NCI-H446 (cell line): Measurements from ENCODE around the gene WNK3.

Experiments
- DNase-seq, 2 experiments: peaks; one replicate each; lab custom pipeline; 2025; lab: John Stamatoyannopoulos, UW

The WNK3 gene

DNA sequence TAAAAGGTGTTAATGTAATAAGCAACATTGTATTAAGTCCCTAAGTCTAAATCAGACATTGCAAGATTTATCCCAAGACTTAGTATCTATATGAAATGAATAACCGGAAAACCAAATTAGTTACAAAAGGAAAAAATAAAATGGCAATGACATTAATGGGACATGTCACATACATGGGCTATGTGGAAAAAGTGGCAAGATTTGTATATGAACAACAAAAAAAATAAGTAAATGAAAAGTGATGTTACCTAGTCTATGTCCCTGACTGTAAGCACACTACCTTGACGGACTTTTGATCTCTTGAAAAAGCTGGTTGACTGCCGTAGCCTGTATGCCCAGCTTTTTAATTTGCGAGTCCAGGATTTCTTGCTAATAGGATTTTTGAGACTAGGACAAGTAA, 119.3 kb downstream of the WNK3 start:
- no peak for DNase-seq

DNA sequence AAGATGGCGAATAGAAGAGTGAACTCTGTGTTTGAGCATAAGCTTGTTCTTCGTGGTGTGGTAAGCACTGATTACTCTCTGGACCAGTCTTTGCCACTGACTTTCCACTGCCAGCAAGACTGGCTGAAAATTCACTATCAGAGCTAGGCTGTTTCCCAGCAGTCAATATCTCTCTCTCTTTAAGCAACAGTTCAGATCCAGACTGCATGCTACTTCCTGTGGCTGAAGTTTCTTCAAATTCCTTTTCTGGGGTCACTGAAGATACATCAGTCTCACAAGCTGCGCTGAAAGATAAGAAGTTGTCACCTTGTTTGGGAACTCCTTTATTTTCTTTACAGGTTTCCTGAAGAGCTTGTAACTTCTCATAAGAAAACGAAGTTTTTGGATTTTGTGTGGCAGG, 120.8 kb downstream of the WNK3 start:
- no peak for DNase-seq

DNA sequence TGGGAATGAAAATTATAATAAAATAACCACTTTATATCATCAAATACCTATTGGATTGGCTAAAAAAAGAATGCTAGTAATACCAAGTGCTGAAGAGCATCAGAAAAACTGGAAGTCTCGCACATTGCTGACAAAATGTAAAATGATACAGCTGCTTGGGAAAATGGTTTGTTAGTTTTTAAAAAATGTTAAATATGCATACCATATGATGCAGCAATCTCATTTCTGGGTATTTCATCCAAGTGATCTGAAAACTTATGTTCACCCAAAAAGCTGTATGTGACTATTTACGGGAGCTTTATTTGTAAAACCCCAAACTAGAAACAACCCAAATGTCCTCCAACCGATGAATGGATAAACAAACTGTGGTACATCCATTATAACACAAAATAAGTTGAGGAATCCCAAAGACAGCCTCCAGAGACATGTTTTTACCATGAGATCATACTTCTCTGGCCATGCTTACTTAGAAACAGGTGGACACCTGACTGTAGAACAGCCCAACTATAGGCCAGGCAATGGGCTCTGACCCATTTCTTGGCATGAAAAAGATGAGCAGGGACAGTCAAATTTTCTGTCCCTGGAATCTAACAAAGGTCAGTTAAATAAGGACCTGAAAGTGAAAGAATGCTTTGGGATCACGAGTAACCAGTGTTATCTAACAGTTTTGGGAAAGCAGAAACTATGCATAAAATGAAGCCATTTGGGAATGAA, 127.3 kb downstream of the WNK3 start:
- no peak for DNase-seq

DNA sequence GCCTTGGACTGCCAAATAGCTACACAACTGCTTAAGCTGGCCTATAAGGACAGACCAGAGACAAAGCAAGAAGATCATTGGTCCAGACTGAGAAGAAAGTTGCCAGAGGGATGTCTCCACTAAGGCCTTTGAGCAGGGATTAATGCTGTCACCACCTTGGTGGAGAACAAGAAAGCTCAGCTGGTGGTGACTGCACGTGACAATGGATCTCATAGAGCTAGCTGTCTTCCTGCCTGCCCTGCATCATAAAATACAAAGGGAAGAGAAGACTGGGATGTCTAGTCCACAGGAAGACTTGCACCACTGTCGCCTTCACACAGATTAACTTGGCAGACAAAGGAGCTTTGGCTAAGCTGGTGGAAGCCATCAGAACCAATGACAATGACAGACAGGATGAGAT, 134.3 kb downstream of the WNK3 start:
- DNase-seq = no peak

DNA sequence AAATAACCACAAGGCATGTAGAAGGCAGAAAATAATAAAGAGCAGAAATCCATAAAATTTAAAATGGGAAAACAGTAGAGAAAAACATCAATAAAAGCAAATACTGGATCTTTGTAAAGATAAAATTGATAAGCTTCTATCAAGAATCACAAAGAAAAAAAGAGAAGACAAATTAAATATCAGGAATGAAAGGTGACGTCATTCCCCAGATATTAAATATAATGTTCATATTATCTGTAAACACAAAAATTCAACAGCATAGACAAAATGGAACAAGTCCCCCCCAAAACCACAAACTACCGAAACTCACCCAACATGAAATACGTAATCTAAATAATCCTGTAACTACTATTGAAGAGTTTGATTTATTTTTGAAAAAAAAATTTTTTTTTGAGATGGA, 144.2 kb downstream of the WNK3 start:
- DNase-seq = no peak

DNA sequence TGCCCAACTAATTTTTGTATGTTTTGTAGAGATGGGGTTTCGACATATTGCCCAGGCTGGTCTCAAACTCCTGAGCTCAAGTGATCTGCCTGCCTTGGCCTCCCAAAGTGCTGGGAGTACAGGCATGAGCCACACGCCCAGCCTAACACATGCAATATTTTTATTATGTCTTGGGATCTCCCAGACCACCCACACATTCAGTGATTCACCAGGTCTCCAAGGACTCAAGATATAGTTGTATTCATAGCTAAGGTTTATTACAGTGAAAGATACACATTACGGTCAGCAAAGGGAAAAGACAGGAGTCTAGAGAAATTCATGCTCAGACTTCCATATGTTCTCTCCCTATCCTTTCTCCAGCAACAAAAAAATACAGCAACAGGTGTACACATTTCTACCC, 149.3 kb downstream of the WNK3 start:
- no peak for DNase-seq

DNA sequence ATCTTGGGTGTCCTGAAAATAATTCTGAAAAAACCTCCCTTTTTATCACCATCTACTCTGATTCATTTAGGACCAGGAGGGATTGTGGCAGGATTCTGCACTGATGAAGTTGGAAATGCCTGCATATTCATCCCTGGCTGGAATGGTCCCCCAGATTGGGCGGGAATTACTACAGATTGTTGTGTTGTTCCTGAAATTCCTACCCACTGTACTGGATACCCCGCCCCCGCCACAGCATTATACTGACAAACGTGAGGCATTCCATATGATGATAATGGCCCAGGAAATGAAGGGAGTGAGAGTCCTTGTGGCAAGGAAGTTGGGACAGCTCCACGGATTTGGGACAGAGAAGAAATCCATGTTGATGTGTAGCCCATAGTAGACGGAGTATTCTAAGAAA, 159.6 kb downstream of the WNK3 start:
- no peak for DNase-seq

DNA sequence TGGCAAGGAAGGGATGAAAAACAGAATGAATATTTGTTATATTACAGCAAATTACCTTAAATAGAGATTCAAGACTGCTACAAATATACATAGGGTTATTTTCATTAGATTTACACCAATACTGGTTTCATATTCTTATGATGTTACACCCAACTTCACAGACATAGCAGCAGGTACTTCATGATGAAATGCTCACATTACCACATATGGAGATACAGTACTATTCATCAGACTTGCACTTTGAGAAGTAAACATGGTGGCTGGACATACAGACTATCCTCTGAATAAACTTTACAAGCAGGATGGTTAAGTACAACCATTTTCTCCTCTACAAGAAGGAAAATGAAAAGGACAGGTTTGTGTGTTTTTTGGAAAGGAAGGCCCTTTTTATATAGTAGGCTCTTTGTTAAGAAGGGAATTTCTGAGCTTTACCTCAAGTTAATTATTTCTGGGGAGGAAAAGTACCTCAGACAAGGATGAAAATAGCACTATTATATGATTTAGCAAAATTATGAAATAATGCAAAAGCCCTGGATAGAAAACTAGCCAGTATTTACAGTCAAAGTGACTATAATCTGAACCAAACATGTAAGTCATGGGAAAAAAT, 162.8 kb downstream of the WNK3 start:
- no peak for DNase-seq

DNA sequence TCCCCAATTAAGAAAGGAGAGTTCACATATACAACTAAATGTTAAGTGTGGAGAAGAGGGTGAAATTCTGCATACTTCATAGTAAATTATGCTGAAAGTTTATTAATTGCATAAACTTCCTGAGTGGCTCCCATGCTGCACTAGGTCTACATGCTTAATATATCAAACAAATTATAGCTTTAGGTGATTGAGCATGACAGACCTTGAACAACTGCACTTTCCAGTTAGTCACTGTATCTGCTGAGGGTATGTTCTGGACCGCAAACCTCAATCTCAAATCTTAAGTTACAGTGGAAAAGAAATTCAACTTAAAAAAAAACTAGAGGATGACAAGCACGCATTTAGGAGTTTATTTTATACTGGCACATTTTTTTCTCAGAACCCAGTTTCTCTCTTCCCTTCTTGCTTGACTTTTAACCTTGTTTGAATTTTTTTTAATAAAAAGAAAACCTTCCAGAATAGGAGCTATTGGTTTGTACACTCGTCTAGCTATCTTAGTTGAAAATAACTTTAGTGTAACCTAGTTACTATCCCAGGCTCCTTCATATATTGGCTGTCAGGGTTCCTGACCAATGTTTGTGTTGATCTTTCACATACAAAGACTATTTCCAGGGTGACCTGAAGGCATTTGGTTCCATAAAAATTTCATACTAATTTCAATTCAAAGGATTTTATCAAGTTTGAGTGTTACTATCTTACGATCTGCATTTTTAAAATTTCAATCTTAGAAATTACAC, 164.6 kb downstream of the WNK3 start:
- DNase-seq = no peak

DNA sequence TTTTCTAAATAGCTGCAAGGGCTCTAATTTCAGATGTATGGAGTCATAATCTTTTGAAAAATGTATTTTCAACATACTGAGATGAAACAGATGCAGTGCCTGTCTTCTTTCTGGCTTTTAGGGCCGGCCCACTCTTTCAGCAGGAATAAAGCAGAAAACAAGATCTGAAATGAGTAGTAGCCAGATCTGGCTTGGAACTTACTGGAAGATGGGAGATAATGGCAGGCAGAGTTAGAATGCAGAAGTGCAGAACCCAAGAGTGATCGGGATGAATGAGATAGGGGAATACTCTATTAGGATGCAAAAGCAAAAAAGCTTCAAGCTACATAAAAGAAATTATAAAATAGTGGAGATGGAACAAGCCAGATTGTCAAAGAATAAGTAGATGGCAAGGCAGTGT, 173.4 kb downstream of the WNK3 start:
- no peak for DNase-seq

DNA sequence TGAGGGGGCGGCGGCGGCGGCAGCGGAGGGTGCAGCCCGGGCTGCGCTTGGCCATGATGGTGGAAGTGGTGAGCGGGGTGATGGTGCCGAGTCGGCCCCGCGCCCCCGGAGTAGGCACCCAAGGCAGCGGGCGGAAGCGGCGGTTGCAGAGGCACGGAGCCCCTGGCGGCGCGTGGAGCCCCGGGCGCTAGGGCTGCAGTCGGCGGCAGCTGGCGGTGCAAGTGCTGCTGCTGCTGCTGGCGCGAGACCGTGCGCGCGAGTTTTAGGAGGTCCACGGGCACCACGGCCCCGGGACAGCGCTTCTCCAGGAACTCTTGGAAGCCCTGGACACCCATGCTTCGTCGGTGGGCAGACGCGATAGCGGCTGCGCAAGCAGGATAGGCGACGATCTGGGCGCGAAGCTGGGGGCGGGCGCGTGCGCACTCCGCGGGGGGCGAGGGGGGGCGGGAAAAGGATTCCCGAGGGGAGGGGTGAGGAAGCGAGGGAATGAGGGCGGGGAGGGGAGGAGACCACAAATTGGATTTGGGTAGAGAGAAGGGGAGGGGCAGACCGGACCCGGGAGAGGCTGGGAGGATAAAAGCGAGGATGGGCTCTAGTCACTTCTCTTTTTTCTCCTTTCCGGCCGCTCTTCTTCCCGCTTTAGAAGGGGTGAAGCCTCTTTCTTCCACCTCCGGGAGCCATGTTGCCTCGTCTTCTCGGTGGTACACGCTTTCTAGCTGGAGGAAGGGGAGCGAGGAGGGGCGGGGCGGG, 174.8 kb downstream of the WNK3 start, which contains the start of gene FAM120C:
Gene FAM120C, minus strand, starts transcription at position 391 of the 750 bp plus-strand sequence. Its CDS starts 56 bp downstream, at position 335.
- peak; percentile 63 to 76 for DNase-seq

DNA sequence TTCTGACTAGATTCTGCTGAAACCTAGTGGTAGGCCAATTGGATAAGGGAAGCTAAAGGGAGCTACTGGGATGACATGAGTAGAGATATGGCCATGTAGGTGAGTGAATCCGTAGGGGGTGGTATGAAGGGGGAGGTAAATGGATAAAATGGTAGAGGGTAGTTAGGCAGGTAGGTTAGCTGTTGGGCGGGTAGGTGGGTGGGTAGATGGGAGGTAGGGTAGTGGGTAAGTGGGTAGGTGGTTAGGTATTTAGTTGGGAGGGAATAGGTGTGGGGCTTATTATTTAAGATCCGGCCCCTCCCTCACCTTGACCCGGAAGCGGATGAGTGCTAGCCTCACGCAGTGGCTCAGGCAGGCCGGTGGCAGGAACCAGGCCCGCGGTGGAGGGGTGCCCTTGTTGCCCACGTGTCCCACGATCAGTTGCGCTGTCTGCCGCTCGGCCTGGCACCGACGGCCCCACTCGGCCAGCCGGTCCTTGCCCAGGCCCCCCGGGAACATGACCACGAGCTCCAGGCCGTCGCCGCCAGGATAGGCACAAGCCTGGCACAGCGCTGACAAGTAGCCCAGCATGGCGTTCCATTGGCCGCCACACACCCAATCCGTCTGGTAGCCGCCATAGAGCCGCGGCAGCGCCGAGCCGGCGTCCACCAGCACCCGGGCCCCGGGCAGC, 175.5 kb downstream of the WNK3 start:
- peak; percentile 0 to 53 for DNase-seq

DNA sequence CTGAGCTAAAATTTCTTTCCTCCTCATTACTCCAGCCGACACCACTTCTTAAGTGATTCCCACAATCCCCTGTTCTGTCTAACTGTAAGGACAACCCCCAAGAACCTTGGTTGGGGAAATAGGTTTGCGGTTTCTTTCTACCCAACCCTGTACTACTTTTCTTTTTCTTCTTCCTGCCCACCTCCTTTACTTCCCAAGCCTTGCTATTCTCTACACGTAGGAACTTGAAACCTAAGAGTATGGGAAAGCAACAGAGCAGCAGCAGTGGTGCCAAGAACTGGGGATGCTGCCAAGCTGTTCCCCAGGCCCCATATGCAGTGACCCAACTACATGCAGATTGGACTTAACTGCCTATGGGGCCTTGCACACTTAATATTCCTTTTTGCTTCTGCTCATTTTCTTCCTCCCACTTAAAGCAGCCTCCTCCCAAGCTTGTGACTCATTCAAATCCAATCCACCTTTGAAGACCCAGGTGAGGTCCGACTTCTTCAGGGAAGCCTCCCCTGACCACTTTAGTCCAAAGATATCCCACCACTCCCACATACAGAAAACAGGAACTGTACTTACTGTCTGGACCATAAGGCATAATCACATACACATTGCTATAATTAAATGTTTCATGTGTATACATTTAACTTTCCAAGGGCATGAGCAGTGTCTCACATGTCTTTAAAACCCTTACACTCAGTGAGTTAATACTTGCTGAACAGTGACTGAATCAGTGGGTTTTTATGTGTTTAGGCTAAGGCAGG, 176.5 kb downstream of the WNK3 start:
- DNase-seq = peak; percentile 0 to 21

DNA sequence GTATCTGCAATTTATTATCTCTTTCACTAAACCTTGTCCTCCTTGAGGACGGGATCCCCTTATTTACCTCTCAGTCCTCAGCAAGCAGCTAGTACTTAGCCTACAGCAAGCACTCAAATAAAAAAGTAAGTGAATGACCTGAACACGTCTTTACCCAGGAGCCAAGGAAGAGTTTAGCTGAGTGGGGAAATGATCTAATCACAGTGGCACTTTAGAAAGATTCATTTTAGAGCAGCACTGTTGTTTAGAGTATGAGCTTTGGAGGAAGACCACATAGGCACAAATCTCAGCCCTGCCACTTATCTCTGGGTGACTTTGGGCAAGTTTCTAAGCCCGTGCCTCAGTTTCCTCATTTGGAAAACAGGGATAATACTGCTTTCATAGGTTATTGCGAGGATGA, 177.4 kb downstream of the WNK3 start:
- no peak for DNase-seq

DNA sequence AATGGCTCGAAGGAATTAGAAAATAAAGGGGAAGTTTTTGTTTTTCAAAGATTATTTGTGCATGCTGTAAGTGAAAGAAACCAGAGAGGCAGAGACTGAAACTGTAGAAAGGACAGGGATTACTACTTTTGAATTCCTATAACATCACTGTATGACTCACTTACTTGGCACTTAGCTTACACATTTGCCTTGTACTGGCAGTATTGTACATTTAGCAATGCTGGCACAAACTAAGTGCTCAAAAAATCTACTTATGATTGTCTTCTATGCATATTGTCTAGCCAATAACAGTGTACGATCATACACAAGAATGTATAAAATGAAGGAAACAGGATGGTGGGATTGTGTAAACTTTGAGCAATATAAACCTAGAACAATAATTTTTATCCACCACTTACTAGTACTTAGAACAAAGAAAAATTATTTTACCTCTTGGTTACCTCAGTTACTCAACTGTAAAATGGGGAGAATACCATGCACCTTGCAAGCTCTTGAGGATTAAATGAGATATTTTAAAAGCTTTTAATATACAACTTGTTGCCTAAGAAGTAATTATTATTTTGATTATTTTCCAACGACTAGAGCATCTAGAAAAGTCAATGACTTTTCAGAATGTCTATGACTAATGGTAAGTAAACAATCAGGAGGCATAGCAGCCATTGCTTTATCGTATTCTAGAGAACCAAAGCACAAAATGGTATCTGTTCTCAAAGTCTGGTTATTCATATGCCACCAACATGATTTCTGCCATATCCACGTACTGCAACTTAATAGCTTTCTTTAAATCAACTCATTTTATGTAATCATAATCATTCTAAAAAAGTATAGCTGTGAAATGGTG, 179.5 kb downstream of the WNK3 start:
- DNase-seq = no peak

DNA sequence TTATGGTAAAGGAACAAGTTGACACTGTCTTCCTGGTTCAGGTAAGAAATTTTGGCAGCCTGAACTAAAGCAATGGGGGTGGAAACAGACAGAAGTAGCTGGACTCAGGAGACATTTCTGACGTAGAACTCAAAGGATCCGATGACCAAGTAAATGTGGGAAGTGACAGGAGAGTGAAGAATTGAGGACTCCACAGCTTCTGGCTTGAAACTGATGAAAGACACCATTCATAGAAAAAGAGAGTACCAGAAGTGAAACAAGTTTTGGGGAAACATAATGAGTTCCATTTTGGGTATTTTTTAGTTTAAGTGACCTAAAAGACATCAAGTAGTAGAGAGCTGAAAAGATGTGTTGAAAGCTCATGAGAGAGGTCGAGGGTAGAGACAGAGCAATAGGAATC, 180.5 kb downstream of the WNK3 start:
- DNase-seq = no peak

DNA sequence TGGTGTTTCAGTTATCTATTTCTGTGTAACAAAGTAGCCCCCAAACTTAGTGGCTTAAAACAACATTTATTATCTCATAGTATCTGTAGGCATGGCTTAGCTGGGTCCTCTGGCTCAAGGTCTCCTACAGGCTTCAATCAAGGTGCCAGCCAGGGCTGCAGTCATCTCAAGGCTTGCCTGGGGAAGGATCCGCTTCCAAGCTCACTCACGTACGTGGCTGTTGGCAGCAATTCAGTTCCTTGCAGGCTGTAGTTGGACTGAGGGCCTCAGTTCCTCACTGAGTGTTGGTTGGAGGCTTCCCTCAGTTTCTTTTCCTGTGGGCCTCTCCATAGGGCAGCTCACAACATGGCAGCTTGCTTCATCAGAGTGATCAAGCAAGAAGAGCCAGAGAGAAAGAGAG, 184.1 kb downstream of the WNK3 start:
- no peak for DNase-seq

DNA sequence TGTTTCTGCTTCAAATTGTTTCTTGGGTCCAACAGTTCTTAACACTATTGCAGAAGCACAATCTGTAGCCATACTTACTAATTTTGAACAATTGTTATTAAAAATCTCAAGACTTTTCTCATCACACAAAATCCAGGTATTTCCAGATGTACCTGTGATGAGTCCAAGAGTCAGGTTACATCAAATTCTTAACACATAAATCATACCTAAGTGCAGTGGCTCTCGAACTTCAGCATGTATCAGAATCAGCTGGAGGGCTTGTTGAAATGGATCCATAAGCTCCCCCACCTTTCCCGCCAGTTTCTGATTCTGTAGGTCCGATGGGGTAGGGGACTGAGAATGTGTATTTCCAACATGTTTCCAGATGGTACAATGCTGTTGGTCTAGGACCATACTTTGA, 185.4 kb downstream of the WNK3 start:
- no peak for DNase-seq

DNA sequence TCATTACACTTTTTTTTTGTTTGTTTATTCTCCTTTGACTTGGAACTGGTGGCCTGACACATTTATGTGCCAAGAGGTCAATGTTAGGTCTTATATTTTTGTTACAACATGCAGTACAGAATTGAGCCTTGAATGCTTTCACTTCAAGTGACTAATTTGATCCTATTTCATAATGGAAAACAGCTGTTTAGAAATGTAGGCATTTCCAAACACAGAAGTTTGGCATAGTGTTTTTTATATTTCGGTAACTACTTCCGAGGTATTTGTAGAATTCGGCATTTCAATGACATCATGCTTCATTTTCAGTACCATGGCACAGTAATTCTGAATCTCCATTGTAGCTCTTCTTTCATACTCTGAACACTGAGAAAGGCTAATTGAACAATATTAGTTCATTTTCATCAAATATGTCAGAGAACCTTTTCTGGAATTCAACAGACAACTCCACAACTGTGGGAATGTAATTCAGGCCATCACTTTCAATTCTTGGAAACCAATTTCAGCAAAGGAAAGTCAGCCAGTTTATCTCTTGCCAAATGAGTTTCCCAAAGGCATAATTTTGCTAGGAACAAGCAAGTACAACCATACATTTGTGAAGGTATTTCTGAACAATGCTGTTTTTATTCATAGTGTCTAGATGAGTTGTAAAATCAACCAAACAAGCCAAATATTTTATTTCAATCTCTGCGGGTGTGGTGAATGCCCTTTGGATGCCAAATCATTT, 186.2 kb downstream of the WNK3 start:
- no peak for DNase-seq

DNA sequence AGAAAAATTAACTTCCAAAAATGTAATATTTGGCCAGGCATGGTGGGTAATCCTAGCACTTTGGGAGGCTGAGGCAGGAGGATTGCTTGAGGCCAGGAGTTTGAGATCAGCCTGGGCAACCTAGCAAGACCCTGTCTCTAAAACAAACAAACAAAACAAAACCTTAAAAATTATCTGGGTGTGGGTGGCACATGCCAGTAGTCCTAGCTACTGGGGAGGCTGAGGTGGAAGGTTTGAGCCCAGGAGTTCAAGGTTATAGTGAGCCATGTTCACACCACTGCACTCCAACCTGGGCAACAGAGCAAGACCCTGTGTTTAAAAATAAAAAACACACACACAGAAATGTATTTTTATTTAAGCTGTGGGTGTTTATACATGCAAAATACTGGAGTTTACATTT, 186.8 kb downstream of the WNK3 start:
- no peak for DNase-seq
